AG10803 (cell line): Measurements from ENCODE around the gene RC3H1.

ENCODE experiments used
- DNase-seq: peaks from one replicate; pipeline ENCODE4 v3.0.0; 2010; ENCODE audit warnings: low read depth
- H3K4me3 ChIP-seq: 2 replicates; pipeline ENCODE4 v1.5.1; 2011; ENCODE audit warnings: mild to moderate bottlenecking, low read length, control low read depth
- CTCF ChIP-seq: conservative IDR thresholded peaks from 2 replicates; pipeline ENCODE4 v1.5.1; 2011; ENCODE audit warnings: mild to moderate bottlenecking, low read length, control low read depth, inconsistent platforms

RC3H1 gene

GRCh38 chr1:174040387-174040786 lies 18.2 kb upstream of the RC3H1 start:
- H3K4me3 ChIP-seq: no peak overlapping the region
- DNase-seq: peak; percentile 59
- no peak for TF ChIP-seq CTCF

GRCh38 chr1:174039027-174039426 lies 16.9 kb upstream of the RC3H1 start:
- peak; percentile 6 for DNase-seq
- no peak overlapping the region for H3K4me3 ChIP-seq
- TF ChIP-seq CTCF: no peak

GRCh38 chr1:174036798-174037197 lies 14.6 kb upstream of the RC3H1 start:
- DNase-seq: no peak
- H3K4me3 ChIP-seq: no peak overlapping the region
- TF ChIP-seq CTCF: no peak

- no peak overlapping the region for H3K4me3 ChIP-seq
- no peak for DNase-seq
- TF ChIP-seq CTCF: no peak
Observed at GRCh38 chr1:174036204-174036603, 14.0 kb upstream of the RC3H1 start.

GRCh38 chr1:174032671-174033222 lies 10.6 kb upstream of the RC3H1 start:
- TF ChIP-seq CTCF: no peak
- no peak for DNase-seq

GRCh38 chr1:174031099-174031498 lies 8.9 kb upstream of the RC3H1 start:
- no peak for DNase-seq
- H3K4me3 ChIP-seq: no peak overlapping the region
- TF ChIP-seq CTCF: no peak

More at GRCh38 chr1:174032671-174033222, 10.6 kb upstream of the RC3H1 start:
- no peak overlapping the region for H3K4me3 ChIP-seq

- TF ChIP-seq CTCF: no peak
- no peak overlapping the region for H3K4me3 ChIP-seq
Observed at GRCh38 chr1:174028495-174028894, 6.3 kb upstream of the RC3H1 start.

More at GRCh38 chr1:174028495-174028894, 6.3 kb upstream of the RC3H1 start:
- DNase-seq: no peak
